Chondrocyte (in vitro differentiated cells): ENCODE results near the gene BTBD8. TPM values are rescaled to one million over a fixed set of nuclear protein-coding genes. Genes with fewer than 3 reads are reported as not detected.

ENCODE experiments used
- DNase-seq: peaks from one replicate; pipeline ENCODE4 v3.0.0; 2021; ENCODE audit warnings: mixed read lengths, low spot score
- H3K27ac Mint-ChIP-seq: one replicate; pipeline ENCODE4 v1.8.0; 2021; ENCODE audit warnings: mild to moderate bottlenecking, moderate library complexity, mixed read lengths; ENCODE audit not compliant: unreplicated experiment
- H3K27me3 Mint-ChIP-seq: 2 replicates; pipeline ENCODE4 v1.8.0; 2021; ENCODE audit warnings: low read depth, mixed read lengths
- H3K36me3 Mint-ChIP-seq: 2 replicates; pipeline ENCODE4 v1.8.0; 2021; ENCODE audit warnings: low read depth, mixed read lengths
- H3K4me1 Mint-ChIP-seq: 2 replicates; pipeline ENCODE4 v1.8.0; 2021; ENCODE audit warnings: low read depth, mild to moderate bottlenecking, mixed read lengths
- H3K4me3 Mint-ChIP-seq: one replicate; pipeline ENCODE4 v1.8.0; 2021; ENCODE audit warnings: mild to moderate bottlenecking, moderate library complexity, mixed read lengths; ENCODE audit not compliant: unreplicated experiment
- H3K9me3 Mint-ChIP-seq: 2 replicates; pipeline ENCODE4 v1.8.0; 2021; ENCODE audit warnings: low read depth, mixed read lengths
- CTCF ChIP-seq: fragments of 200-600 bp; sonication (generic); IDR thresholded peaks from 2 replicates; pipeline ENCODE4 v1.5.0; 2021; ENCODE audit warnings: antibody characterized with exemption, mild to moderate bottlenecking, moderate library complexity
- total RNA-seq: library from RNA; stranded (reverse); gene quantifications from 3 replicates; pipeline ENCODE4 v1.2.1, GENCODE V29; 2021

The BTBD8 gene
- total RNA-seq, 1 donor from 2014 or later = 2.3 TPM

- H3K36me3 Mint-ChIP-seq = peaks cover 2% of the 10 kb centered on the region
- H3K27ac Mint-ChIP-seq = no peak overlapping the region
- H3K4me3 Mint-ChIP-seq = no peak overlapping the region
- no peaks in the 10 kb centered on the region for H3K27me3 Mint-ChIP-seq
- DNase-seq = no peak
- no peaks in the 10 kb centered on the region for H3K9me3 Mint-ChIP-seq
- TF ChIP-seq CTCF = no peak
- H3K4me1 Mint-ChIP-seq = no peaks in the 10 kb centered on the region
Measured at GRCh38 chr1:92125204-92125603, 45.1 kb downstream of the BTBD8 start.

- no peak for DNase-seq
- no peak overlapping the region for H3K4me3 Mint-ChIP-seq
- H3K9me3 Mint-ChIP-seq = no peaks in the 10 kb centered on the region
- no peak overlapping the region for H3K27ac Mint-ChIP-seq
- TF ChIP-seq CTCF = no peak
- no peaks in the 10 kb centered on the region for H3K27me3 Mint-ChIP-seq
- H3K36me3 Mint-ChIP-seq = peaks cover 2% of the 10 kb centered on the region
- no peaks in the 10 kb centered on the region for H3K4me1 Mint-ChIP-seq
Measured at GRCh38 chr1:92126088-92126487, 45.9 kb downstream of the BTBD8 start.

- DNase-seq = no peak
- no peaks in the 10 kb centered on the region for H3K9me3 Mint-ChIP-seq
- no peak overlapping the region for H3K27ac Mint-ChIP-seq
- no peak overlapping the region for H3K4me3 Mint-ChIP-seq
- TF ChIP-seq CTCF = no peak
- H3K27me3 Mint-ChIP-seq = no peaks in the 10 kb centered on the region
- no peaks in the 10 kb centered on the region for H3K4me1 Mint-ChIP-seq
- H3K36me3 Mint-ChIP-seq = peaks cover 5% of the 10 kb centered on the region
Measured at GRCh38 chr1:92134331-92134730, 54.2 kb downstream of the BTBD8 start.

- Mint-ChIP-seq H3K4me1 (no peaks in the 10 kb centered on the region), H3K27me3 (no peaks in the 10 kb centered on the region), H3K27ac (no peak overlapping the region), H3K9me3 (no peaks in the 10 kb centered on the region), H3K4me3 (no peak overlapping the region), H3K36me3 (peaks cover 3% of the 10 kb centered on the region)
- TF ChIP-seq CTCF = no peak
- no peak for DNase-seq
Measured at GRCh38 chr1:92136341-92136740, 56.2 kb downstream of the BTBD8 start.

GRCh38 chr1:92154934-92155333 is 74.8 kb downstream of the BTBD8 start:
- no peak for DNase-seq
- no peak for TF ChIP-seq CTCF
- H3K4me1 Mint-ChIP-seq = no peaks in the 10 kb centered on the region
- no peak overlapping the region for H3K27ac Mint-ChIP-seq
- no peak overlapping the region for H3K4me3 Mint-ChIP-seq
- H3K9me3 Mint-ChIP-seq = peaks cover 26% of the 10 kb centered on the region
- H3K36me3 Mint-ChIP-seq = peaks cover 19% of the 10 kb centered on the region
- no peaks in the 10 kb centered on the region for H3K27me3 Mint-ChIP-seq
